ENCODE measurements around the gene NEMP1.

DNA sequence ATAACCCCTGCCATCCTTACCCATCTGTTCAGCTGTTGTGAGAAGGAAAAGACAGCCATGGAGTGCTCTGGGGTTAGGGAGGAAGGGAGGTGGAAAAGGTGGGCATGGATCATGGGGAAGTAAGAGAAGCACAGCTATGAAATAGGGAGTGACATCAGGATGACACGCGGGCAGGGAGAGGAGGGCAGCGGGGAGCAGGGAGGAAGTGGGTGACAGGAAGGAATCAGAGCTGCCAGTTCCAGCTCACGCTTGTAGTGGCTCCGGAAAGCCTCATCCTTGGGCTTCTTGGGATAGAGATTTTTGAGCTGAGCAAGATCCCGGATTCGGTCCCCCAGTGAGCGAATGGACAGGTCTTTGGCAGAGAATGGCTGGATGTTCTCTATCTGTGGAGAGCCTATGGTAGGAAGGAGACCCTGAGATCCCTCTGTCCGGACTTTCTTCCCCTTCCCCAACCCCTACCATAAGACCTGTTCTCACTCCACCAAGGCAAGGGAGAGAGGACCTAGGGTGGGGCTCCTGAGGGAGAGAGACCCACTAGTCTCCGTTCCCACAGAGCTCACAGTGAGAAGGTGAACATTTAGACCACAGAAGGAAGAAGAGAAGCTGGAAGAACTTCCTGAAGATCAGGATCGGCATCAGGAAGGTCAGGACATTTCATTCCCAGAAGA lies 20.6 kb upstream of the NEMP1 start:
- TF ChIP-seq CTCF (IDR thresholded peaks at IDR 0.05) (no peak), POLR2AphosphoS5 (IDR thresholded peaks at IDR 0.05; ENCODE audit: insufficient read depth in 1 of 2, low read depth in 1 of 2) (no peak), POLR2A (IDR thresholded peaks at IDR 0.05) (no peak)

Measured in vagina (tissue), 2 donors.